H54 (cell line): Measurements from ENCODE around the gene CCDC7.
"Not testable (repeated sequence)": the region's sequence is repeated elsewhere in the genome, so short reads cannot be mapped to it uniquely, and the experiment has no call there.

Experiments used
- DNase-seq: peaks from one replicate; pipeline ENCODE4 v3.0.0; 2011; ENCODE audit warnings: low spot score, mixed read lengths; ENCODE audit not compliant: insufficient read length
- FAIRE-seq: peaks from 3 replicates; lab custom pipeline; 2011; peaks lifted over from hg19 to GRCh38; lab: Jason Lieb, UNC
- POLR2A ChIP-seq: IDR thresholded peaks from 2 replicates; pipeline ENCODE4 v1.6.1; 2011; ENCODE audit warnings: low read depth, mild to moderate bottlenecking, low read length

Gene CCDC7

DNA sequence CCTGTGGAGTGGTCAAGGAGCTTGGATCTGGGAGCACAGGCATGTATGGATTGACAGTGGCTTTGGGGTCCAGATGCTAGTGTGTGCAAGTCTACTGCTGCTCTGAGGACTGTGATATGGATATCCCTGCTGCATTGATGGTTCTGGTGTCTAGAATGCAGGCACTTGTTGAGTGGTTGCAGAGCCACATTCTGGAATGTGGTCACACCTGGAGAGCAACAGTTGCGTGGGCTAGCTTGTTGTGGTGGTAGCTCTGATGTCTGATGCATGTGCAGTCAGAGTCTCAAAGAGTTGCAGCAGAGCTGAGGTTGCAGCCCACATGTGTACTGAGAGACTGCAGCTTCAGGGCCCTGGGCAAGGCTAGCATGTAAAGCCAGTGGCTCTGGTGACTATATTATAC lies 43.2 kb downstream of the CCDC7 start:
- DNase-seq: no peak
- FAIRE-seq: no peak
- no peak for TF ChIP-seq POLR2A

DNA sequence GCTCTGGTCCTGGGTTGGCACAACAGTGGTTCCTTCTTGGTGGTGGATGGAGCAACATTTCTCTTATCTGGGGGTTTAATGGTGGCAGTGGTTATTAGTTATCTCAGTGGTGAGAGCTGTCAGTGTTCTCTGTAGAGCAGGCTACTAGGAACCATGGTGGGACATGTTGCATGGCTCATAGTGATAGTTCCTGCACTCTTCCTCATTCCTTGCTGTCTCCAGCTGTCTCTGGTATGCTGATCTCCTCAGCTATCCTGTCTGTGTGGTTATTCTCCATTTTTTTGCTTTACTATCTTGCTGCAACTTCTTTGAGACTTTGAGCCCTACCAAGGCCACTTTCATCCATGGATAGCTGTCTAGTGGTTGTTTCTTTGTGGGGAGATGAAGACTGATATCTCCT lies 44.0 kb downstream of the CCDC7 start:
- no peak for TF ChIP-seq POLR2A
- FAIRE-seq (no peak), DNase-seq (no peak)

DNA sequence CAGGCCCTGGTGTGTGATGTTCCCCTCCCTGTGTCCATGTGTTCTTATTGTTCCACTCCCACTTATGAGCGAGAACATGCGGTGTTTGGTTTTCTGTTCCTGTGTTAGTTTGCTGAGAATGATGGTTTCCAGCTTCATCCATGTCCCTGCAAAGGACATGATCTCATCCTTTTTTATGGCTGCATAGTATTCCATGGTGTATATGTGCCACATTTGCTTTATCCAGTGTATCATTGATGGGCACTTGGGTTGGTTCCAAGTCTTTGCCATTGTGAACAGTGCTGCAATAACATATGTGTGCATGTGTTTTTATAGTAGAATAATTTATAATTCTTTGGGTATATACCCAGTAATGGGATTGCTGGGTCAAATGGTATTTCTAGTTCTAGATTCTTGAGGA lies 48.6 kb downstream of the CCDC7 start:
- not testable (repeated sequence) for DNase-seq, FAIRE-seq

DNA sequence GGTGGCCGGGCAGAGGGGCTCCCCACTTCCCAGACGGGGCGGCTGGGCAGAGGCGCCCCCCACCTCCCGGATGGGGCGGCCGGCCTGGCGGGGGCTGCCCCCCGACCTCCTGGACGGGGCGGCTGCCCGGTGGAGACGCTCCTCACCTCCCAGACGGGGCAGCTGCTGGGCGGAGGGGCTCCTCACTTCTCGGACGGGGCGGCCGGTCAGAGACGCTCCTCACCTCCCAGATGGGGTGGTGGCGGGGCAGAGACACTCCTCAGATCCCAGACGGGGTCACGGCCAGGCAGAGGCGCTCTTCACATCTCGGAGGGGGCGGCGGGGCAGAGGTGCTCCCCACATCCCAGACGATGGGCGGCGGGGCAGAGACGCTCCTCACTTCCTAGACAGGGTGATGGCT lies 54.2 kb downstream of the CCDC7 start:
- not testable (repeated sequence) for DNase-seq, FAIRE-seq

DNA sequence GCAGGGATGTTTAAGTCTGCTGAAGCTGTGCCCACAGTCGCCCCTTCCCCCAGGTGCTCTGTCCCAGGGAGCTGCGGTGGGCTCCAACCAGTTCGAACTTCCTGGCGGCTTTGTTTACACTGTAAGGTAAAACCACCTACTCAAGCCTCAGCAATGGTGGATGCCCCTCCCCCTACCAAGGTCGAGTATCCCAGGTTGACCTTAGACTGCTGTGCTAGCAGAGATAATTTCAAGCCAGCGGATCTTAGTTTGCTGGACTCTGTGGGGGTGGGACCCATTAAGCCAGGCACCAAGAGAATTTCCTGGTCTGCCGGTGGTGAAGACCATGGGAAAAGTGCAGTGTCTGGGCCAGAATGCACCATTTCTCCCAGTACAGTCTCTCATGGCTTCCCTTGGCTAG lies 56.0 kb downstream of the CCDC7 start:
- FAIRE-seq: no peak
- no peak for DNase-seq
- TF ChIP-seq POLR2A: no peak

DNA sequence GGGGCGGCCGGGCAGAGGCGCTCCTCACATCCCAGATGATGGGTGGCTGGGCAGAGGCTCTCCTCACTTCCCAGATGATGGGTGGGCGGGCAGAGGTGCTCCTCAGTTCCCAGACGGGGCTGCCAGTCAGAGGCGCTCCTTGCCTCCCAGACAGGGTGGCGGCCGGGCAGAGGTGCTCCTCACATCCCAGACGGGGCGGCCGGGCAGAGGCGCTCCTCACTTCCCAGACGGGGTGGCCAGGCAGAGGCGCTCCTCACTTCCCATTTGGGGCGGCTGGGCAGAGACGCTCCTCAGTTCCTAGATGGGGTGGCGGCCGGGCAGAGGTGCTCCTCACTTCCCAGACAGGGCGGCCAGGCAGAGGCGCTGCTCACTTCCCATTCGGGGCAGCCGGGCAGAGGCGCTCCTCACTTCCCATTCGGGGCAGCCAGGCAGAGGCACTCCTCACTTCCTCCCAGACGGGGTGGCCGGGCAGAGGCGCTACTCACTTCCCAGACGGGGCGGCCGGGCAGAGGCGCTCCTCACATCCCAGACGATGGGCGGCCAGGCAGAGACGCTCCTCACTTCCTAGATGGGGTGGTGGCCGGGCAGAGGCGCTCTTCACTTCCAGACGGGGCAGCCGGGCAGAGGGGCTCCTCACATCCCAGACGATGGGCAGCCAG lies 60.0 kb downstream of the CCDC7 start:
- DNase-seq, FAIRE-seq: not testable (repeated sequence)

DNA sequence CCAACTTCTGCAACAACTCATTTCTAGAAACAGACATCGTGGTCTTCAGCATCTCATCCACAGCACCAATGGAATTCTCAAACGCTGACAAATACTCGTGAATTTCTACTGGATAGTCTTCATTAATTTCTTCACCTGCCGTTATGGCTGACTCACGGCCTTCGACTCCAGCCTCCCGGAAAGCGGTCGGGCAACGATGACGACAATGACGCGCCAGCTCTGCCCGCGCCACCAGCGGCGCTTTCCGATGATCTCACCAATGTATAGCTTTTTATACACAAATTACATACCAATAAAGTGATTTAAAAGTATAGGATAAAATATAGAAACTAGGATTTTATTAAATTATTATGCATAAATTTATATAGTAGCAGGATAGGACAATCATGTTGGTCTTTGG lies 65.7 kb downstream of the CCDC7 start:
- no peak for TF ChIP-seq POLR2A
- no peak for DNase-seq
- FAIRE-seq: peak; percentile 36

DNA sequence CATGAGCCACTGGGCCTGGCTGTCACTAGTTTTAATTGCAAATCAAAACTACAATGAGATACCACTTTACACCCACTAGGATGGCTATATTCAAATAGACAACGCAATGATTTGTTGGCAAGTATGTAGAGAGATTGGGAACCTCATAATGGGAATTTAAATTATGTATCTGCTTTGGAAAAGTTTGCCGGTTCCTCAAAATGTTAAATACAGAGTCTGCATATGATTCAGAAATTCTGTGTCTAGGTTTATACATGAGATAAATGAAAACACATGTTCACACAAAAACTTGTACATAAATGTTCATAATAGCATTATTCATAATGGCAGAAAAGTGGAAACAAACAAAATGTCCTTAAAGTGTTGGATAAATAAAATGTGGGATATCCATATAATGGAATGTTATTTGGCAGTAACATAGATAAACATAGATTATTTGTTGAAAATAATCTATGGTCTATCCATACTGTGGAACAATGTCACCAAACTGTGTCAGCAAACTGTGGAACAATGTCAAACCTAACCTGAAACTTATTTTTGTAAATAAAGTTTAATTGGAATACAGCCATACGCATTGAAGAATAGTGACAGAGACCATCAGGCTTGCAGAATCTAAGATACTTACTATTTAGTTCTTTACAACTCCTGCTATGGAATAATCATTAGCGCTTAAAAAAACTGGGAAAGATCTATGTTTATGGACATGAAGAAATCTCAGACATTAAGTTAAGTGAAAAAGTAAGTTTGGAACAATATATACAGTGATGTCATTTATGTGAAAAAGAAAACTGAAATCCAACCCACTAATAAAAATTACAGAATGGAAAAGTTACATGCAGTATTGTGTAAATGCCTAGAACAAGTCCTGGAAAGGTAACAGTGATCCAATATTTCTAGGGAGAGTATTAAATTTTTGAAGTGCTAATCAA lies 70.9 kb downstream of the CCDC7 start:
- FAIRE-seq (no peak), DNase-seq (no peak)
- no peak for TF ChIP-seq POLR2A

DNA sequence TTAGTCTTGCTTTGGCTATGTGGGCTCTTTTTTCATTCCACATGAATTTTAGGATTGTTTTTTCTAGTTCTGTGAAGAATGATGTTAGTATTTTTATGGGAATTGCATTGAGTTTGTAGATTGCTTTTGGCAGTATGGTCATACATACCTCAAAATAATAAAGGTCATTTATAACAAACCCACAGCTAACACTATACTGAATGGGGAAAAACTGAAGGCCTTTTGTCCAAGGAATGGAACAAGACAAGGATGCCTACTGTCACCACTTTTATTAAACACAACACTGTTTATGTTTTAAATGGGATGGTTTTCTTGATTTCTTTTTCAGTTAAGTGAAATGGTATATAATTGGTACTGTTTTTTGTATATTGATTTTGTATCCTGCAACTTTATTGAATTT lies 84.3 kb downstream of the CCDC7 start:
- no peak for TF ChIP-seq POLR2A
- FAIRE-seq (no peak), DNase-seq (no peak)

DNA sequence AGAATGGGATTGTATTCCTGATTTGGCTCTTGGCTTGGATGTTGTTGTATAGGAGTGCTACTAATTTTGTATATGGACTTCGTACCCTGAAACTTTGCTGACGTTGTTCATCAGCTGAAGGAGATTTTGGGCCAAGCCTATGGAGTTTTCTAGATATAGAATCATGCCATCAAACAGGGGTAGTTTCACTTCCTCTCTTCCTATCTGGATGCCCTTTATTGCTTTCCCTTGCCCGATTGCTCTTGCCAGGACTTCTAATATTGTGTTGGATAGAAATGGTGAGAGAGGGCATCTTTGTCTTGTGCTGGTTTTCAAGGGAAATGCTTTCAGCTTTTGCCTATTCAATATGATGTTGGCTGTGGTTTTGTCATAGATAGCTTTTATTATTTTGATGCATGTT lies 92.3 kb downstream of the CCDC7 start:
- TF ChIP-seq POLR2A: no peak
- DNase-seq (no peak), FAIRE-seq (no peak)

DNA sequence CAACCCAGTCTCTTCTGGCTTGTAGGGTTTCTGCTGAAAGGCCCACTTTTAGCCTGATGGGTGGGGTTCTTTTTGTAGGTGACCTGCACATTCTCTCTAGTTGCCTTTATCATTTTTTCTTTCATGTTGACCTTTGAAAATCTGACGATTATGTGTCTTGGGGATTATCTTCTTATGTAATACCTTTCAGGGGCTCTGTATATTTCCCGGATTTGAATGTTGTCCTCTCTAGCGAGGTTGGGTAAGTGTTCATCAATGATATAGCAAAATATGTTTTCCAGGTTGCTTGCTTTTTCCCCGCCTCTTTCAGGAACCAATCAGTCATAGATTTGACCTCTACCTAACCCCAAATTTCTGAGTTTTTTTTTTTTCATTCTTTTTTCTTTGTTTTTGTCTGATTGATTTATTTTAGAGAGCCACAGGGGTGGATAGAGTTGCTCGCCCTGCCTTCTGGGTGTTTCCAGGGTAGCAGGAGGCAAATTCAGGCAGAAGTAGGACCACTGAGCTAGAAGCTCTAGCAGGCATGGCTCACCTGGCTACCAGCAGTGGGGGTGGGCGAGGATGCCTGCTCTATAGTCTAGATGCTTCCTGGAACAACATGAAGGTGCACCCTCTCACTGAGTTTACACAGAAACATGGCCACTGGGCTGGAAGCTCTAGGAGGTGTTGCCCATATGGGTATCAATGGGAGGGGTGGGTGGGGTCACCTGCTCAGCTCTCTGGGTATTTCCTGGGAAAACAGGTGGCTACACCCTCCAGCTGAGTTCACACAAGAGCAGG lies 94.9 kb downstream of the CCDC7 start:
- no peak for FAIRE-seq
- no peak for TF ChIP-seq POLR2A
- no peak for DNase-seq

DNA sequence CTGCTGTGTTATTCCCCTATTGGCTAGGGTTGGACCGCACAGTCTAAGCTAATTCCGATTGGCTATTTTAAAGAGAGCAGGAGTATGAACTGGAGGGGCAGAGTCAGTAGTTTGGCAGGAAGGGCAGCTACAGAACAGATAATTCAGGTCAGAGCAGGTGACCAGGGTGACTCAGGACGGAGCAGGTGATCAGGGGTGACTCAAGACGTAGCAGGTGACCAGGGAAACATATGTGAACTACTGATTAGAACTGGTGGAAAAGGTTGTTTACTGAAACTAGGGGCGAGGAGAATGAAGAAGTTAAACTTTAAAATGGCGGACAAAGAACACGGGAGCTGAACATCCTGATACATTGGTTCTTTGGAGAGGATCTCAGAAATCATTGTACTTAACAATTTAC lies 102.3 kb downstream of the CCDC7 start:
- FAIRE-seq (no peak), DNase-seq (no peak)
- TF ChIP-seq POLR2A: no peak

DNA sequence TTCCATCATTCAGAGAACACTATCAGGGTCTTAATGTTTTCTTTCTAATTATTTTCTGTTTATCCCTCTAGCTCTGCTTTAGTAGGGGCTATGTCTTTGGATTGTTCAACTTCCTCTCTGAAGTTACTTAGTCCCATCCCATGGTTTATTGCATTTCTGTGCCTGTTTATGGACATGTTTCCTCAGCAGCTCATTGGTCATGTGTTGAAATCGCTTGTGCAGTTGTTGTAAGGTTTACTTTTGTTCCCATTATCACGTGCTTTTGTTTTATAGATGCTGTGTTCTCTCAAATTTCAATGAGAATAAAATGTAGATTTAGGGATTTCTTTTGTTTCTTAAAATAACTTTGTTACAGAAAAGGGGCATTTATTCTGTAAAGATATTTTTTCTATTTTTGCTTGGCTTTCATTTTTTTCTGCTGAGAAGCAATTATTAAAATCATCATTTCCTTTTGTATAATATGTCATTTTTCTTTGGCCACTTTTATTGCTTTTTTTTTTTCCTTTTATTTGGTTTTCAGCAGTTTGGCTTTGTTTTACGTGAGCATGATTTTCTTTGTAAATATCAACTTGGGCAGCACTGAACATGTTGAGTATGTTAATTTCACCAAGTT lies 110.9 kb downstream of the CCDC7 start:
- DNase-seq: no peak
- no peak for FAIRE-seq
- TF ChIP-seq POLR2A: no peak

DNA sequence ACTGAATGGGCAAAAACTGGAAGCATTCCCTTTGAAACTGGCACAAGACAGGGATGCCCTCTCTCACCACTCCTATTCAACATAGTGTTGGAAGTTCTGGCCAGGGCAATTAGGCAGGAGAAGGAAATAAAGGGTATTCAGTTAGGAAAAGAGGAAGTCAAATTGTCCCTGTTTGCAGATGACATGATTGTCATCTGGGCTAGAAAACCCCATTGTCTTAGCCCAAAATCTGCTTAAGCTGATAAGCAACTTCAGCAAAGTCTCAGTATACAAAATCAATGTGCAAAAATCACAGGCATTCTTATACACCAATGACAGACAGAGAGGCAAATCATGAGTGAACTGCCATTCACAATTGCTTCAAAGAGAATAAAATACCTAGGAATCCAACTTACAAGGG lies 116.8 kb downstream of the CCDC7 start:
- FAIRE-seq, DNase-seq: not testable (repeated sequence)
